IPS-15b (cell line): ENCODE data around the gene POU6F2.

Source experiments
- H3K27me3 ChIP-seq: one replicate; pipeline ENCODE4 v1.6.1; 2013; ENCODE audit warnings: low read length; ENCODE audit not compliant: control insufficient read depth, insufficient read depth
- H3K36me3 ChIP-seq: one replicate; pipeline ENCODE4 v1.6.1; 2013; ENCODE audit warnings: low read length; ENCODE audit not compliant: control insufficient read depth, insufficient read depth
- H3K4me1 ChIP-seq: one replicate; pipeline ENCODE4 v1.6.1; 2013; ENCODE audit warnings: mild to moderate bottlenecking, low read length; ENCODE audit not compliant: control insufficient read depth, insufficient read depth
- H3K4me3 ChIP-seq: one replicate; pipeline ENCODE4 v1.5.1; 2013; ENCODE audit warnings: low read depth, low read length
- H3K9ac ChIP-seq: one replicate; pipeline ENCODE4 v1.6.1; 2013; ENCODE audit warnings: low read depth, mild to moderate bottlenecking, low read length
- H3K9me3 ChIP-seq: one replicate; pipeline ENCODE4 v1.6.1; 2013; ENCODE audit warnings: mild to moderate bottlenecking, low read length; ENCODE audit not compliant: control insufficient read depth, insufficient read depth

The POU6F2 gene

GRCh38 chr7:39480901-39481300, 503.2 kb downstream of the POU6F2 start:
- H3K4me3 ChIP-seq, result no peak overlapping the region
- H3K36me3 ChIP-seq, result no peaks in the 10 kb centered on the region
- no peaks in the 10 kb centered on the region for H3K9me3 ChIP-seq
- no peaks in the 10 kb centered on the region for H3K4me1 ChIP-seq
- H3K9ac ChIP-seq, result no peak overlapping the region
- no peaks in the 10 kb centered on the region for H3K27me3 ChIP-seq

- no peaks in the 10 kb centered on the region for H3K27me3 ChIP-seq
- H3K4me1 ChIP-seq, result no peaks in the 10 kb centered on the region
- H3K9me3 ChIP-seq, result no peaks in the 10 kb centered on the region
- no peaks in the 10 kb centered on the region for H3K36me3 ChIP-seq
- no peak overlapping the region for H3K9ac ChIP-seq
- H3K4me3 ChIP-seq, result no peak overlapping the region
Observed at GRCh38 chr7:39488467-39489393, 511.0 kb downstream of the POU6F2 start.

- Histone ChIP-seq H3K27me3 (no peaks in the 10 kb centered on the region), H3K9ac (no peak overlapping the region), H3K4me3 (no peak overlapping the region), H3K4me1 (no peaks in the 10 kb centered on the region), H3K9me3 (no peaks in the 10 kb centered on the region), H3K36me3 (no peaks in the 10 kb centered on the region)
Observed at GRCh38 chr7:39490296-39490695, 512.6 kb downstream of the POU6F2 start.

GRCh38 chr7:39493934-39494333, 516.2 kb downstream of the POU6F2 start:
- H3K9ac ChIP-seq, result no peak overlapping the region
- no peaks in the 10 kb centered on the region for H3K9me3 ChIP-seq
- H3K4me1 ChIP-seq, result no peaks in the 10 kb centered on the region
- H3K36me3 ChIP-seq, result no peaks in the 10 kb centered on the region
- H3K27me3 ChIP-seq, result no peaks in the 10 kb centered on the region
- H3K4me3 ChIP-seq, result no peak overlapping the region

- H3K27me3 ChIP-seq, result no peaks in the 10 kb centered on the region
Observed at GRCh38 chr7:39501358-39501757, 523.6 kb downstream of the POU6F2 start.

GRCh38 chr7:39504963-39505362, 527.3 kb downstream of the POU6F2 start:
- H3K4me1 ChIP-seq, result no peaks in the 10 kb centered on the region
- no peaks in the 10 kb centered on the region for H3K36me3 ChIP-seq
- H3K4me3 ChIP-seq, result no peak overlapping the region
- H3K9ac ChIP-seq, result no peak overlapping the region
- H3K27me3 ChIP-seq, result no peaks in the 10 kb centered on the region
- H3K9me3 ChIP-seq, result no peaks in the 10 kb centered on the region

More at GRCh38 chr7:39501358-39501757, 523.6 kb downstream of the POU6F2 start:
- Histone ChIP-seq H3K9ac (no peak overlapping the region), H3K4me3 (no peak overlapping the region), H3K9me3 (no peaks in the 10 kb centered on the region), H3K4me1 (no peaks in the 10 kb centered on the region), H3K36me3 (no peaks in the 10 kb centered on the region)

GRCh38 chr7:39507866-39508551, 530.3 kb downstream of the POU6F2 start:
- Histone ChIP-seq H3K36me3 (no peaks in the 10 kb centered on the region), H3K4me3 (no peak overlapping the region), H3K27me3 (no peaks in the 10 kb centered on the region), H3K4me1 (no peaks in the 10 kb centered on the region), H3K9ac (no peak overlapping the region), H3K9me3 (no peaks in the 10 kb centered on the region)

- Histone ChIP-seq H3K4me1 (no peaks in the 10 kb centered on the region), H3K4me3 (no peak overlapping the region), H3K9ac (no peak overlapping the region), H3K27me3 (no peaks in the 10 kb centered on the region), H3K9me3 (no peaks in the 10 kb centered on the region), H3K36me3 (no peaks in the 10 kb centered on the region)
Observed at GRCh38 chr7:39509436-39509835, 531.7 kb downstream of the POU6F2 start.

- Histone ChIP-seq H3K36me3 (no peaks in the 10 kb centered on the region), H3K9me3 (no peaks in the 10 kb centered on the region), H3K4me3 (no peak overlapping the region), H3K4me1 (no peaks in the 10 kb centered on the region), H3K27me3 (no peaks in the 10 kb centered on the region), H3K9ac (no peak overlapping the region)
Observed at GRCh38 chr7:39509912-39510311, 532.2 kb downstream of the POU6F2 start.

GRCh38 chr7:39510864-39511354, 533.2 kb downstream of the POU6F2 start:
- H3K36me3 ChIP-seq, result no peaks in the 10 kb centered on the region
- no peaks in the 10 kb centered on the region for H3K4me1 ChIP-seq
- H3K9ac ChIP-seq, result no peak overlapping the region
- no peaks in the 10 kb centered on the region for H3K9me3 ChIP-seq
- no peak overlapping the region for H3K4me3 ChIP-seq
- H3K27me3 ChIP-seq, result no peaks in the 10 kb centered on the region

- H3K9me3 ChIP-seq, result no peaks in the 10 kb centered on the region
- no peak overlapping the region for H3K4me3 ChIP-seq
- H3K4me1 ChIP-seq, result peaks cover 6% of the 10 kb centered on the region
- no peaks in the 10 kb centered on the region for H3K27me3 ChIP-seq
- no peak overlapping the region for H3K9ac ChIP-seq
- H3K36me3 ChIP-seq, result no peaks in the 10 kb centered on the region
Observed at GRCh38 chr7:39515534-39516228, 538.0 kb downstream of the POU6F2 start.
